Stimulated activated memory B cell treated with anti-CD40 and anti-IgM and Interleukin-4, amounts not matched to agents 10 μg/mL and 1 μg/mL and 100 μg/mL, for 72 hours (primary cell): Measurements from ENCODE around the gene UROC1.
A peak's percentile ranks its signal among the peaks of the same experiment; 100 is the strongest.

Experiments
- ATAC-seq: fragments of 150-1000 bp; cut with Tn5 transposase; 2 replicates; pipeline ENCODE4 v1.10.0; 2021
- H3K27ac Mint-ChIP-seq: one replicate; pipeline ENCODE4 v1.8.0; 2022; ENCODE audit warnings: mild to moderate bottlenecking, mixed read lengths
- H3K27me3 Mint-ChIP-seq: one replicate; pipeline ENCODE4 v1.8.0; 2022; ENCODE audit warnings: mixed read lengths
- H3K36me3 Mint-ChIP-seq: one replicate; pipeline ENCODE4 v1.8.0; 2022; ENCODE audit warnings: mixed read lengths
- H3K4me1 Mint-ChIP-seq: one replicate; pipeline ENCODE4 v1.8.0; 2022; ENCODE audit warnings: mixed read lengths
- H3K4me3 Mint-ChIP-seq: one replicate; pipeline ENCODE4 v1.8.0; 2022; ENCODE audit warnings: mild to moderate bottlenecking, moderate library complexity, mixed read lengths
- H3K9me3 Mint-ChIP-seq: one replicate; pipeline ENCODE4 v1.8.0; 2022; ENCODE audit warnings: mixed read lengths

UROC1 gene

GRCh38 chr3:126447456-126448106 is 70.0 kb downstream of the UROC1 start:
- ATAC-seq = no peak
- no peaks in the 10 kb centered on the region for H3K9me3 Mint-ChIP-seq
- H3K27ac Mint-ChIP-seq = no peak overlapping the region
- no peaks in the 10 kb centered on the region for H3K4me1 Mint-ChIP-seq
- H3K4me3 Mint-ChIP-seq = no peak overlapping the region
- peaks cover 36% of the 10 kb centered on the region for H3K36me3 Mint-ChIP-seq
- no peaks in the 10 kb centered on the region for H3K27me3 Mint-ChIP-seq

- H3K36me3 Mint-ChIP-seq = peaks cover 36% of the 10 kb centered on the region
- H3K9me3 Mint-ChIP-seq = no peaks in the 10 kb centered on the region
- H3K4me1 Mint-ChIP-seq = no peaks in the 10 kb centered on the region
- no peak for ATAC-seq
- H3K27me3 Mint-ChIP-seq = no peaks in the 10 kb centered on the region
- no peak overlapping the region for H3K27ac Mint-ChIP-seq
- no peak overlapping the region for H3K4me3 Mint-ChIP-seq
Measured at GRCh38 chr3:126446791-126447190, 70.8 kb downstream of the UROC1 start.

DNA sequence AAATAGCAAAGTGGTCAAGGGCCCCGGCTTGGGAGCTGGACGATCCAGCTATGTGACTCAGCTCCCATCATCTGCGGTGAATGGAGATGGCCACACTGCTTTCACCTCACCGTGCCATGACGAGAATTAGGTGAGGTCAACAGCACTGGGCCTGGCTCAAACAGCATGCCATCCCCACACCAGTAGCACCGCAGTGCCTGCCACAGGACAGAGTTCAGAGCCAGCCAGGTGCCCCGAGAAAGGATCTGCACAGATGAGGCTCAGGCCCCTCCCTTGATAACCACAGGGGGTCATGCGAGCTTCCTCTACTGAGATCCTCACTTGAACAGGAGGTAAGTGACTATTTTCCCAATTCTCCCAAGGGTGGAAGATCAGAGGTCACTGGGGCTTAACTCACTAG is 71.3 kb downstream of the UROC1 start:
- no peaks in the 10 kb centered on the region for H3K27me3 Mint-ChIP-seq
- peaks cover 36% of the 10 kb centered on the region for H3K36me3 Mint-ChIP-seq
- no peak overlapping the region for H3K27ac Mint-ChIP-seq
- no peak for ATAC-seq
- no peaks in the 10 kb centered on the region for H3K9me3 Mint-ChIP-seq
- no peaks in the 10 kb centered on the region for H3K4me1 Mint-ChIP-seq
- H3K4me3 Mint-ChIP-seq = no peak overlapping the region

- H3K9me3 Mint-ChIP-seq = no peaks in the 10 kb centered on the region
- H3K4me1 Mint-ChIP-seq = no peaks in the 10 kb centered on the region
- peaks cover 36% of the 10 kb centered on the region for H3K36me3 Mint-ChIP-seq
- no peak for ATAC-seq
- H3K27ac Mint-ChIP-seq = no peak overlapping the region
- H3K4me3 Mint-ChIP-seq = no peak overlapping the region
- no peaks in the 10 kb centered on the region for H3K27me3 Mint-ChIP-seq
Measured at GRCh38 chr3:126445506-126445905, 72.1 kb downstream of the UROC1 start.

DNA sequence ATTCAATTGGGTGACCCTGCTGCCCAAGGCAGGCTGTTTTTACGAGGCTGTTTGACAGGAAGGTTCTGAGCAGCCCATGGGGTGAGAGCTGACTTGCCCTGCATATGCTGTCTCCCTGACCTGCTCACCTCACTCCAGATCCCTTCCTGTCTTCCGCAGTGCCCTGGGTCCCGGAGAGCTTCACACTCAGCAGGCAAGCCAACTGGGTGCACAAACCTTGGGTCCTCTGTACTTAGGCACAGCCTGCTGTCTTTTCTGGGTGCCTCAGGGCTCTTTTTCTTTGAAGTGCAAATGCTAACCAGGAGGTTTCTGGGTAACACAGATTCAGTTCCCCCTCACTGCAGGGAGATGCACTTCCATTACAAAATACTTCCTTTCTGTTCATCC is 74.7 kb downstream of the UROC1 start:
- H3K36me3 Mint-ChIP-seq = peaks cover 56% of the 10 kb centered on the region
- no peaks in the 10 kb centered on the region for H3K27me3 Mint-ChIP-seq
- H3K27ac Mint-ChIP-seq = no peak overlapping the region
- no peaks in the 10 kb centered on the region for H3K9me3 Mint-ChIP-seq
- H3K4me3 Mint-ChIP-seq = no peak overlapping the region
- ATAC-seq = no peak
- no peaks in the 10 kb centered on the region for H3K4me1 Mint-ChIP-seq

DNA sequence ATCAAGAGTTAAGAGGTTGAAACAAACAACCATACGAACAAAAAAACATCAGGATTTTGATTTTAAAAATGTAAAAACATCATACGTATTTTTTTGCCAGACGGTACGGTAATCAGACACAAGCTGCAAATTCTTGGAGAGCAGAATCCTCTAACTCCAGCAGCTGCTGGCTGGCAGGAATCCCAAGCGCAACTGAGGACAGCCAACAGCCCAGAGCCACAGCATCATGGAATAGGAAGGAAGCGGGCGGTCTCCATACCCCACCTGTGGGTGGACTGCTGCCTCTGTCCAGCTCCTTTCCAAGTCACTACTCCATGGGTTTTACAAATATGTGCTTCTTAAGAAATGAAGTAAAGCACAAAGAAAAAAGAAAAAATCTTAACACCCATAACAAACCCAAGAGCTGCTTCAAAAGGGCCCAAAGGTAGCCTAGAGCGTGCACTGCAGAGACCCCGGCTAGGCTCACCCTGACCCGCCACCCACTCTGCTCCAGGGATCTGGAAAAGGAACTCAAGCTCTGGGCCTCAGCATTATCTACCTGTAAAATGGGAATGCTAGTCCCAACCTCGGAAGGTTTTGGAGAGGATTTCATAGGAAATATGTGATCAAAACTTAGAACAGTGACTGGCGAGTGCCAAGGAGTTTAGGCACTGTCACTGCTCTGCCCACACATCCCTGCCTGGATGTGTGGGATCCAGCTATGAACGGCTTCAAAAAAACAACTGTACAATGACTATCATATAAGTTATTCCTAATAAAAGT is 75.3 kb downstream of the UROC1 start:
- Mint-ChIP-seq H3K4me3 (no peak overlapping the region), H3K27me3 (no peaks in the 10 kb centered on the region), H3K36me3 (peaks cover 62% of the 10 kb centered on the region), H3K27ac (no peak overlapping the region), H3K4me1 (no peaks in the 10 kb centered on the region), H3K9me3 (no peaks in the 10 kb centered on the region)
- no peak for ATAC-seq

DNA sequence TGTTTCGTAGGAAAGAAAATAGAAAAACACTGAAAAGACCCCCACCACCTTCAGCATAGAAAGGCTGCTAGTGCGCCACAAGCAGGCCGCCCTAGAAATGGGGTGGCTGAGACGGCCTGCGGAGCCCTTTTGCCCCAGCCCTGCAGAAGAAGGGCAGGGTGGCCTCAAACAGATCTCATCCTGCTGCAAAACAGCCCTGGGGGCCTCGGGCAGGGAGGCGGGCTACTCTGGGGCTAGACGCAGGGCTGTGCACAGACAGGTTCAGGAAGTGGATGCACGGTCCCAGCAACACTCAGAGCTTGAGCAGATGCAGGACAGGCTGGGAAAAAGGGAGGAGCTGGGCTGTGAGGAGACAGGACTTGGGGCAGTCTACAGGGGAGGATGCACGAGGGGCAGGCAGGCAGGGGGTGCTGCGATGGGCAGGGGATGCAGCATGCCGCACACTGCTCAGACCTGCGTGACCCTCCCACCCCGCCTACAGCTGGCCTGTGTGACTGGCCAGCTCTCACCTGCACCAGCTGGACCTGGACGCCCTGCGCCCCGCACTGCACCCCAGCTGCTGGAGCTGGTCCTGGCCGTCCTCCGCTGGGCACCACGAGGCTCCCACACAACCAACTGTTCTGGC is 76.2 kb downstream of the UROC1 start:
- no peaks in the 10 kb centered on the region for H3K27me3 Mint-ChIP-seq
- no peak overlapping the region for H3K27ac Mint-ChIP-seq
- H3K4me1 Mint-ChIP-seq = no peaks in the 10 kb centered on the region
- no peaks in the 10 kb centered on the region for H3K9me3 Mint-ChIP-seq
- peaks cover 71% of the 10 kb centered on the region for H3K36me3 Mint-ChIP-seq
- no peak overlapping the region for H3K4me3 Mint-ChIP-seq
- no peak for ATAC-seq

DNA sequence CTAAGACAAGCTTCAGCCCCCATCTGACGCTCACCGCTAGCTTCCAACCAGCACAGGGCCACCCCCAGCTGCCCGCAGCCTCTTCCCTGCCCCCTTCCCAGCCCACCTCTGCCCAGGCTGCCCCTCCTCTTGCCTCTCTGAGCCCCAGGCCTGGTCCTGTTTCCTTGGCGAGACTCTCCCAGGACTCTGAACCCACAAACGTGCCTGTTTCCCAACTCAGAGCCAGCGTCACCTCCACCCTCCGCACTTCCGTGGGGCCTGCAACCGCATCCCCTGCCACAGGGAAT is 76.9 kb downstream of the UROC1 start:
- no peak for ATAC-seq
- Mint-ChIP-seq H3K4me3 (no peak overlapping the region), H3K27ac (no peak overlapping the region), H3K9me3 (no peaks in the 10 kb centered on the region), H3K36me3 (peaks cover 76% of the 10 kb centered on the region), H3K4me1 (no peaks in the 10 kb centered on the region), H3K27me3 (no peaks in the 10 kb centered on the region)

DNA sequence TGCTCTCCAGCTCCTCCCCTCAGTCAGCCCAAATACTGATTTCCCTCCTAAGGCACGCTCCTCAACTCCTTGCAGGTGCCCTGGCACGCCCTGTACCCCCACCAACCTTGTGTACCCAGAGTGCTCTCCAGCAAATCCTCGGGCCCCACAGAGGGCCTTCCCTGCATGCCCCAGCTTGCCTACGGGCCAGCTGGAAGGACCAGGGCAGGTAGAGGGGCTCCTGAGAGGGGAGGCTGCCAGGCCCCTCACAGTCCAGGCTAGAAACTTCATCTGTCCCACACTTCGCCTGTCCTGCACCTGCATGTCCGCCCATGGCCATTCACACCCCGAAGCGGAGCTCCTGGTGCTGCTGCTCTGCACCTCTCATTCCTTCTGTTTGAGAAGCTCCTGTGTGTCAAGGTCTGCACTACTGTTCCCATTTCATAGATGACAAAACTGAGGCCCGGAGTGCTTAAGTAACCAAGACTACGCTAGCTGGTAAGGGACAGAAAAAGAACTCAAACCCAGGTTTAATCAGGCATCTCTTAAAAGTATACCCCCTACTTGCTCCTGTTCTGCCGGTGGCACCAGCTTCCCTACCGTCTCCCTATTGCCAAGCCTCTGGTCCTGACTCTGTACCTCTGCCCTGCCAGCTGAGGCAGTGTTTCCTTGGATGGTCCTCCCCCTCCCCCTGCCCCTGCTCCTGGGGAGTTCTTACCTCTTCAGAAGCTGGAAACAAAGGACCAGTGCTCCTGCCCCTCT is 77.4 kb downstream of the UROC1 start:
- ATAC-seq = no peak
- Mint-ChIP-seq H3K27me3 (no peaks in the 10 kb centered on the region), H3K27ac (no peak overlapping the region), H3K36me3 (peaks cover 79% of the 10 kb centered on the region), H3K9me3 (no peaks in the 10 kb centered on the region), H3K4me3 (no peak overlapping the region), H3K4me1 (no peaks in the 10 kb centered on the region)

- Mint-ChIP-seq H3K27ac (no peak overlapping the region), H3K4me1 (no peaks in the 10 kb centered on the region), H3K36me3 (peaks cover 85% of the 10 kb centered on the region), H3K27me3 (no peaks in the 10 kb centered on the region), H3K4me3 (no peak overlapping the region), H3K9me3 (no peaks in the 10 kb centered on the region)
- no peak for ATAC-seq
Measured at GRCh38 chr3:126439346-126439967, 78.1 kb downstream of the UROC1 start.

GRCh38 chr3:126438746-126439145 is 78.8 kb downstream of the UROC1 start:
- H3K27me3 Mint-ChIP-seq = no peaks in the 10 kb centered on the region
- no peak overlapping the region for H3K4me3 Mint-ChIP-seq
- no peaks in the 10 kb centered on the region for H3K4me1 Mint-ChIP-seq
- H3K9me3 Mint-ChIP-seq = no peaks in the 10 kb centered on the region
- peaks cover 92% of the 10 kb centered on the region for H3K36me3 Mint-ChIP-seq
- H3K27ac Mint-ChIP-seq = no peak overlapping the region
- ATAC-seq = no peak

DNA sequence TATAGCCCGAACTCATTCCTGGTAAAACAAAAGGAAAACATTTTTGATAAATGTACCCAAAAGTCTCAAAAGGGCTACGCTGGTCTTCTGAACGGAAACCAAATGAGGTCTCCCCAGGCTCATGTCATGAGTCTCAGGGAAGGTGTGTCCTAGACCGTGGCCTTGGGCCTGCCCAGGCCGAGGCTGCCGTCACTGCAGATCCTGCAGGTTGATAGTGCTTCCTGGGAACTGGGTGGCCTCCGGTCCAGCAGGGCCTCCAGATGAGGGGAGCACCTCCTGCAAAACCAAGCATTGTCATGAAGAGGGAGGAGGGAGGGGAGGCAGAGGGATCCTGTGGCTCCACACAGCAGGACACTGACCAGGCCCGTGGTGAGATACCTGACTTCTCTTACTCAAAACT is 79.4 kb downstream of the UROC1 start:
- Mint-ChIP-seq H3K4me1 (no peaks in the 10 kb centered on the region), H3K36me3 (peaks cover 94% of the 10 kb centered on the region), H3K27ac (no peak overlapping the region), H3K27me3 (no peaks in the 10 kb centered on the region), H3K9me3 (no peaks in the 10 kb centered on the region), H3K4me3 (no peak overlapping the region)
- ATAC-seq = no peak

DNA sequence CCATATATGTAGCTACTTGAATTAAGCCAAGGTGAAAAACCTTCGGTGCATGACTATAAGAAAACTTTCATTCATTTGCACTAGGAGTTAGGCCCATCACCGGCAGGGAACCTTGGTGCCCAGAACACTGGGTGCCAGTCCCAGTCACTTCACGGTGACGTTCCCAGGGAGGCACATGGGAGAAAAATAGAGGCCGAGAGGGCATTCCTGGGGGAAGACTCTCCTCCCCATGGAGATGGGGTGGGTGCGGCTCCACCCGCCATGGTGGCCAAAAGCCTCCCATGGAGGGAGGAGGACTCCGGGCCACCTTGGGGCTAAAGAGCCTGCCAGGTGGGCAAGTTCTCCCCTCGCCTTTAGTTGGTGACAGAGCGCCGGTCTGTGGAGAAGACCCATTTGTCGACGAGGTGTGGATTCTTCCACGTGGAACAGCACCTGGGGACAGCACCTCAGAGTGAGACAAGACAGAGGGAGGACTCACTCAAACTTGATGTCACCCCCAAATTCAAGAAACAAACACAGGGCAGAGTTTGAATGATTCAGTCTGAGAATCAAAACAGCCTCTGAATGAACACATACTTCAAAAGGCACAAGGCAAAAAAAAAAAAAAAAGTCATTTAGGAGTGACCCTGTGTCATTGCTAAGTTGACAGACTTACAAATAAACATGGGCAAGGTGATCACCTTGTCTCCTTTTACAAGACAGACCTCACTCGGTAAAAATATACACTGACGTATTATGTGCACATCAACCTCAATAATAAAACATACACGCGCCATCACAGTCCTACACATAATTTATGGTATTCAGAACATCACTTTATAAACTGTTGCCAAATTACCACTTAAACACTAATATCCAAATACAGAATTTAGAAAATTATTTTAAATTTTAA is 80.5 kb downstream of the UROC1 start:
- no peak for ATAC-seq
- H3K9me3 Mint-ChIP-seq = no peaks in the 10 kb centered on the region
- peaks cover 94% of the 10 kb centered on the region for H3K36me3 Mint-ChIP-seq
- no peak overlapping the region for H3K4me3 Mint-ChIP-seq
- no peaks in the 10 kb centered on the region for H3K27me3 Mint-ChIP-seq
- H3K27ac Mint-ChIP-seq = no peak overlapping the region
- no peaks in the 10 kb centered on the region for H3K4me1 Mint-ChIP-seq

DNA sequence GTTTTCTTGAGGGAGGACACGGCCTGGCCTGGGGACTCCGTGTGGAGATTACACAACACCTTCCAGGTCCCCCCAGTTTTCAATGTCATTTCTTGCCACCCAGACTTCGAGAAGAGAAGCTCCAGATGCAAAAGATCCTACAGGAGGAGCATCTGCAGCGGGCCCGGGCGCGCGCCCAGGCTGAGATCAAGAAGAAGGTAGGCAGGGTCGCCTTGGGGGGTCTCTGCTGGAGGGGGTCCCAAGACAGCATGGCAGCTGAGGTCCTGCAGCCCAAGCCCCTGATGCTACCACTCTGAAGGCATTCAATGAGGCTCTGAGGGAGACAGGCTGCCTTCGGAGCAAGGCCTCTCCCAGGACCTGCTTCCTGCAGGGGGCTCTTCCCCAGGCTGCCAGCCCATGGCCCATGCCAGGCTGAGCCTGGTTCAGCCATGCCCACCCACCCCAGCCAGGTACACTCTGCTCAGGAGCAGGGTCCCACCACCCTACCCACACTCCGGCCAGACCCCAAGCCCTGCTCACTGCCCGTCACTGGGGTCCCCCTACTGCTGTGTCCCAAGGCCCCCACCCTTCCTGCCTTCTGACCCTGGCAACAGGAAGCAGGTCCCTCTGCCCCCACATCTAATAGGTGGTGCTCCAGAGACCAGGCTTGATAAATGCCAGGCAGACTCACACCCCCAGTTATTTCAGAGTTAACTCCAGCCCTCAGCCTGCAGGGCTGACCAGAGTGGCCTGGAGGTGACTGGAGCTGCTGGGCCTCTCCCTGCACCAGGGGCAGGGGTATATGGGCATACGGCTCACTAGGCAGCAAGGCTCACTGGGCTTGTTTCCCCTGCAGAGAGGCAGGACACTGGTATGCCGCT is 81.9 kb downstream of the UROC1 start:
- no peak overlapping the region for H3K27ac Mint-ChIP-seq
- H3K36me3 Mint-ChIP-seq = peaks cover 80% of the 10 kb centered on the region
- H3K9me3 Mint-ChIP-seq = no peaks in the 10 kb centered on the region
- H3K27me3 Mint-ChIP-seq = no peaks in the 10 kb centered on the region
- peak; percentile 22 for ATAC-seq
- H3K4me3 Mint-ChIP-seq = no peak overlapping the region
- no peaks in the 10 kb centered on the region for H3K4me1 Mint-ChIP-seq
